Tongue (tissue), 2 donors: ENCODE results near the gene C4BPB. TPM values are rescaled to one million over a fixed set of nuclear protein-coding genes. Genes with fewer than 3 reads are reported as not detected.
"Not testable (repeated sequence)": the region's sequence is repeated elsewhere in the genome, so short reads cannot be mapped to it uniquely, and the experiment has no call there.

Source experiments
- DNase-seq: peaks from one replicate; pipeline ENCODE4 v3.0.0-alpha.2; 2015
- total RNA-seq: library from RNA; depleted of rRNA; stranded (reverse); fragments of >200 nt; gene quantifications from one replicate; pipeline ENCODE4 v1.2.3, GENCODE V29; 2014

Gene C4BPB, protein sequence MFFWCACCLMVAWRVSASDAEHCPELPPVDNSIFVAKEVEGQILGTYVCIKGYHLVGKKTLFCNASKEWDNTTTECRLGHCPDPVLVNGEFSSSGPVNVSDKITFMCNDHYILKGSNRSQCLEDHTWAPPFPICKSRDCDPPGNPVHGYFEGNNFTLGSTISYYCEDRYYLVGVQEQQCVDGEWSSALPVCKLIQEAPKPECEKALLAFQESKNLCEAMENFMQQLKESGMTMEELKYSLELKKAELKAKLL
- not detected for total RNA-seq

GRCh38 chr1:207088701-207089626, at the start of gene C4BPB:
TSS of gene C4BPB (plus strand) at chr1:207088860. CDS start at chr1:207089532, 672 bp downstream.
- DNase-seq = peak; percentile 50

DNA sequence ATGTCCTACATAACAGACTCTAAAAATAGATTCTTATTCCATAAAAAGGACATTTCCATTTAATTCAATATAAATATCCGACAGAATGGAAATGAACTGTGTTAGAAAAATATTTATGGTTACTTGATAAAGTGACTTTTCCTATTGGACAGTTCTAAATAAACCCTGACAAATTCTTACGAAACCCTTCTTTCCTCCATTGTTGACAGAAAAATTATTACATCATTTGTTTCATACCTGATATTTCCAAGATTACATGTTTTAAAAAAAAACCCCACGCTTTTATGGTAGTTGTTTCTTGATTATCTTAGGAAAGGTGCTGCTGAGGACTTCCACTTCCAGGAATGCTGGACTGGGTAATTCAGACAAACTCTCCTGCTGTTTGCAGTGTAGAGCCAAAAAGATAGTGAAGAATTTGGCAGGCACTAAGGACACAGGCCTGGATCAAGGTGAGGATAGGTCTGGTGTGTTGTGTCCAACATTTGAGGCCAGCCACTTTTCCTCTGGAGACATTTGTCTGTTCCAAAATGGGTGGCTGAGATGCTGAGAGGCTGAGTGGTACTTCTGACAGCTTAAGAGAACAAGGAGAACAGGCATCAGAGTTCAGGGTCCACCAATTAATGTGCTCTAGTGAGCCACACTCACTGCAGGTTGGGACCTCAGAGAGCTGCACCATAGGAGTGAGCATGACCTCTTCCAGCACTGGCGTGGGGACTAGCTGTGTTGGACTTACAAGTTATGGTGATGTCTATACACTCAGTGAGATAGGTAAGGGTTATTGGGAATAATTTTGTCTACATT, 49.1 kb upstream of the C4BPB start:
- DNase-seq = no peak

- DNase-seq = no peak
Measured at GRCh38 chr1:207040181-207040533, 48.5 kb upstream of the C4BPB start.

DNA sequence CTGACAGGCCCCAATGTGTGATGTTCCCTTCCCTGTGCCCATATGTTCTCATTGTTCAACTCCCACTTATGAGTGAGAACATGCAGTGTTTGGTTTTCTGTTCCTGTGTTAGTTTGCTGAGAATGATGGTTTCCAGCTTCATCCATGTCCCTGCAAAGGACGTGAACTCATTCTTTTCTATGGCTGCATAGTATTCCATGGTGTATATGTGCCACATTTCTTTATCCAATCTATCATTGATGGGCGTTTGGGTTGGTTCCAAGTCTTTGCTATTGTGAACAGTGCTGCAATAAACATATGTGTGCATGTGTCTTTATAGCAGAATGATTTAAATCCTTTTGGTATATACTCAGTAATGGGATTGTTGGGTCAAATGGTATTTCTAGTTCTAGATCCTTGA, 47.3 kb upstream of the C4BPB start:
- not testable (repeated sequence) for DNase-seq

- no peak for DNase-seq
Measured at GRCh38 chr1:207045453-207045852, 43.2 kb upstream of the C4BPB start.

DNA sequence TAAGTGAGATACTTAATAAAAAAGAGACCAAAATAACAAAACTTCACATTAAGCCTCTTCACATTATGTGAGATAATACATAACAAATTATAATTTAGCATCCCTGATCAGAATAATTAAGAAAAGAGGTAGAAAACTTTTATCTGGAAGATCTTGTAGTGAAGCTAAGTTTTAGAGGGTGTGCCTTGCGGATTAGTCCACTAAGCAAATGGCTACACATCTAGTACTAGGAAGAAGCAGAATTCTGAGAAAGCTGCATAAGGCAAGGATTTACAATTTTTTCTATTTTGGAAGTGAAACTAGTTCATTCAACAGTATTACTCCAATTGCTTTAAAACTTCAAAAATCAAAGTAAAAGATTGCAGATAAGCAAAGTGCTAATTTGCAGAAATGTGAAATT, 41.2 kb upstream of the C4BPB start:
- no peak for DNase-seq

DNA sequence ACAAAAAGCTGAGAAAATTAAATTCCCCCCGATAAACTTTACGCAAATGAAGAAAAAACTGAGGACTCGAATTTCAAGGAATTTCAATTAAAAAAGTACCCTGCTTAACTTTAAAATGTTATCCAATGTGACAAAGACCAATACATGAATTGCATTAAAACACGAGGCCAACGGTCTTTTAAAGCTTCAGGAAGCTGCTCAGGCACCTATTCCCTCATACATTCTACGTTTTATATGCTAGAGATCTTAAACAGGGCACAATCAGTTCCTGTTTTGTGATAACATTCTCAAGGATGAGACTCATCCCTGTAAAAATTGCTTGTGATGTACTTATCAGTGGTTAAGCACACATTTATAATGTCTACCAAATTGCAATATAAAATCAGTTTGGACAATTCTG, 40.6 kb upstream of the C4BPB start:
- no peak for DNase-seq

DNA sequence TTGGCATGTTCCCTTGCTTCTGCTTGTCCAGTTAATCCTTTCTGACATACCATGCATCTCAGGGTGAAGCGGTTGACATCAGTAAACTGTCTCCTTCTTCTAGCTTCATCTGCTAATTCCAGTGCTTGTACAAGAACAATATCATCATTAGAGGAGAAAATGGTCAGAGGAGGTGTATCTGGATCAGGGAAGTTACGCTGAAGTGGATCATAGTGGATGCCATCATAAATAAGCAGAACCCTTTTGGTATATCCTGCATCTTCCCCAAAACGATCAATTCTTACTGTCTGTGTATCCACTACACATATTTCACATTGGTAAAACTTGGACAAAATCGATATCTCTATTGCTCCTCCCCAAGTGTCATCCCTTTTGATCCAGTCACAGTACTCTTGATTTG, 39.6 kb upstream of the C4BPB start:
- DNase-seq = no peak

GRCh38 chr1:207049514-207049913, 39.1 kb upstream of the C4BPB start:
- no peak for DNase-seq

DNA sequence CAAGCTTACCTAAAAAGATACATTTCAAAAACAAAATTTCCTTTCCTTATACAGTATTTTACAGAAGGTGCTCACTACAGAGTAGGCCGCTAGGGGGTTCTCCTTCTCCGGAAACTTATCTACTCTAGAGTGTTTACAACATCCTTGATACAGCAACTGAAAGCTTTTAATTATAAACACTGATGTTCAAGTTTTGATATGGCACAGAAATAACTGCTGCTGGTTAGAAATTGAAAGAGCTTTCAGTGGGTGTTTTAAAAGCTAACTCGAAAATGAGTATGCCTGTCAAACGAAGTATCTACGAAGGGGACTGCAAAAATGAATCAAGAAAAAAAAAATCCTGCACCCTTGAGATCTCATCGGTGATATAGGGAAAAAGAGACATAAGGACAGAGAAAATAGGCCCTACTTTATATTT, 38.7 kb upstream of the C4BPB start:
- peak; percentile 76 for DNase-seq

- peak; percentile 97 for DNase-seq
Measured at GRCh38 chr1:207050480-207051190, 38.0 kb upstream of the C4BPB start.

GRCh38 chr1:207051191-207051943, 37.3 kb upstream of the C4BPB start, which contains the start of gene YOD1:
TSS of gene YOD1 (minus strand) at chr1:207051208. CDS start at chr1:207051030, 178 bp downstream.
- DNase-seq = no peak

DNA sequence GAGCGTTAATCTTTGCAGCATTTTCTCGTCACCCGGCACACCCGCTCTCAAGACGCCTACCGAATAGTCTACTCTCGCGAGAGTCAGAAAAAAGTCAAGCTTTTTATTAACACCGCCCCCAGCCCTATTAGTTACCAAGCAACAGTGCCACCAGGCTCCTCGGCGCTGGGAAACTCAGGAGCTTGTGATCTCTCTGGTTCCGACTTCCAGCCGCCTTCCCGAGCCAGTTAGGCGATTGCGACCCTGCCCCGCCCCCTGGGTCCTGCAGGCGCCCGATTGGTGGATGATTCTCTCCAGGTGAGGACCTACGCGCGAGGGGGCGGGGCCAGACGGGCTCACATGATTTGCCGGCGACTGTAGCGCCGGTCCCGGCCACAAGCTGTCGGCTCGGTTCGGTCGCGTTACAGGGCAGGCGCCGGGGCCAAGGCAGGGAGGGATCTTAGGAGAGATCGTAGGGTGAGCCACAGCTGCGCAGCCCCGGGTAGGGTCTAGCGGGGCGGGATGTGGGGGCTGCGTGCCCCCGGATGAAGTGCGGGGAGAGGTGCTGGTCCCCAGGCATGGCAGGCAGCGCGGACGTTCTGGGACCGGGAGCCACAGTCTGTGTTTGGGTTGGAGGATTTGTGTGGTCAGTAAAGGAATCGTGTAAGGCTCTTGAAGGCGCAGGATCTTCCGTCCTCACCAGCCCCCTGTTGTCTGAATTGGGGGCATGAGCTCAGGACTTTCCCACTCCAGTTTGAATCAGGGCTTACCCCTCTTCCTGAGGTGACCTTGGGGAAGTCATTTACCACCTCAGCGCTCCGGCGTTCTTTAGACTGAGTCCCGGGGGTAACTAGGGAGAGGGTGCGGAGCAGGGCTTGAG, 35.5 kb upstream of the C4BPB start, which contains the start of gene PFKFB2:
PFKFB2 (plus strand) TSS at position 365 of the 859 bp plus-strand sequence. CDS start 1,443 bp downstream, outside the sequence.
- DNase-seq = peak; percentile 97

- no peak for DNase-seq
Measured at GRCh38 chr1:207054491-207054890, 34.2 kb upstream of the C4BPB start.

DNA sequence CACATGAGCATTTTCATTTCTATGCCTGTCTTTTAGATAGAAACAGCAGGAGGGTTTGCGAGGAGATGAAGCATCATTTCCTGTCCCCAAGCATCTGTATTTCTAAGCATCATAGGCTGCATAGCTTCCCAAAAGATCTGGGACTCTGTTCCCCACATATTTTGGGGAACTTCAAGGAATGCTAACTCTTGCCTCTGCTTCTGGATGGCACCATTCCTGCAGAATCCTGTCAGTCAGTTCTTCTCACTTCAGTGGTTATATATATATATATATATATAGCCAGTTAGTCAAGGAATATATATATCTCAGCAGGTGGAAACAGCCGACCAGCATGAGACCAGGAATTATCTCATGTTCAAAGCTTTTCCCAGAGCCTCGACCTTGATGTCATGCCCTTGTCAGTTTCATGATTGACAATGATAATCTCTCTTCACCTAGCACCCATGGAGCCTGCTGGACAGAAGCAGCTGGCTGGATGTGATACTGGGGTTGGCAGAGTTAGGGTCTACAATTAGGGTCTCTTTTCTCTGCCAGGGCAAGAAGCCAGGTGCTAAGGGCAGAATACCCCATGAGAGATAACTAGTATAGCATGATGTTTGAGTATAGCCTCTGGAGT, 33.2 kb upstream of the C4BPB start:
- DNase-seq = peak; percentile 31

GRCh38 chr1:207056673-207057072, 32.0 kb upstream of the C4BPB start:
- DNase-seq = no peak

DNA sequence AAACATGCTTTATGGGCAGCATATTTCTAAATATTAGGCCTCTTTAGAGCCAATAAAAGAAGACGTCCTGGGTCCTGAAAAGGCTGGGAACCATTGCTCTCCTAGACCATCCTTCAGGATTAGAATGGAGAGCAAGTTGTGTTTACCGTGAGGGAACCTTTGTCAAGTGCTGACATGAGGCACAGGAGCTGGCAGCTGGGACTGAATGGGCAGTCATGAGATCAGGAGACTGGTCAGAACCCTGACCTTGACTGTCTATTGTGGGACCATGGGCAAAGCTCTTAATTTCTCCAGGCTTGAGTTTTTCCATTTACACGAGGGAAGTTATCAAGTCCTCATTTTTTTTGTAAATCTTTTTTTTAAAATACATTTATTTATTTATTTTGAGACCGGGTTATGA, 30.4 kb upstream of the C4BPB start:
- no peak for DNase-seq

- DNase-seq = peak; percentile 26
Measured at GRCh38 chr1:207058878-207059867, 29.5 kb upstream of the C4BPB start.
